Upper lobe of left lung (tissue), 6 donors: ENCODE measurements around the gene LTO1. TPM values are rescaled to one million over a fixed set of nuclear protein-coding genes. Genes with fewer than 3 reads are reported as not detected.

ENCODE experiments used
- ATAC-seq, 2 donors: fragments of 200-7000 bp; cut with Tn5 transposase; one replicate each; pipeline ENCODE4 v1.9.1; 2022; ENCODE audit warnings: mild to moderate bottlenecking in 2 of 2, moderate library complexity in 2 of 2; ENCODE audit not compliant: low FRiP score in 2 of 2
- DNase-seq, 2 donors: peaks; one replicate each; pipeline ENCODE4 v3.0.0-alpha.2; 2019 to 2020
- H3K27ac ChIP-seq, 4 donors: fragments of 200-600 bp; sonication (generic); one replicate each; pipeline ENCODE4 v1.5.1; 2016 to 2019
- H3K27me3 ChIP-seq, 4 donors: fragments of 200-600 bp; sonication (generic); one replicate each; pipeline ENCODE4 v1.5.1; 2017 to 2019
- H3K36me3 ChIP-seq, 4 donors: fragments of 200-600 bp; sonication (generic); one replicate each; pipeline ENCODE4 v1.5.1; 2016 to 2019
- H3K4me1 ChIP-seq, 4 donors: fragments of 200-600 bp; sonication (generic); one replicate each; pipeline ENCODE4 v1.5.1; 2018 to 2019
- H3K4me3 ChIP-seq, 4 donors: fragments of 200-600 bp; sonication (generic); one replicate each; pipeline ENCODE4 v1.5.1; 2017 to 2019; ENCODE audit warnings: mild to moderate bottlenecking in 2 of 4, moderate library complexity in 1 of 4
- H3K9me3 ChIP-seq, 4 donors: fragments of 200-600 bp; sonication (generic); one replicate each; pipeline ENCODE4 v1.5.1; 2018 to 2019
- EP300 ChIP-seq, 4 donors: sonication (generic); formaldehyde crosslinking; IDR thresholded peaks; one replicate each; pipeline ENCODE4 v1.5.1; 2017; ENCODE audit warnings: antibody characterized with exemption in 4 of 4, control low read depth in 2 of 4
- POLR2A ChIP-seq, 4 donors: fragments of 450-650 bp; IDR thresholded peaks; one replicate each; pipeline ENCODE4 v1.5.1; 2016 to 2017; ENCODE audit warnings: antibody characterized with exemption in 4 of 4, mild to moderate bottlenecking in 2 of 4
- POLR2AphosphoS5 ChIP-seq, 2 donors: sonication (generic); formaldehyde crosslinking; IDR thresholded peaks; one replicate each; pipeline ENCODE4 v1.5.1; 2017; ENCODE audit warnings: antibody characterized with exemption in 2 of 2
- WGBS, 2 donors: methylation state at CpG; one replicate each; pipeline ENCODE4 v1.1.5; 2017 to 2018; 5-methylcytosine and 5-hydroxymethylcytosine counted together
- total RNA-seq, 6 donors: library from RNA; depleted of rRNA in 4 of 6; stranded (reverse); fragments of >200 nt in 4 of 6; gene quantifications; one replicate each; pipeline versions ENCODE4 v1.1.0 to v1.2.1, GENCODE V29; 2016 to 2021
- TF ChIP-seq, protein P1 (sequence below), 6 experiments: fragments of 450-650 bp in 4 of 6; fragments of 200-600 bp in 2 of 6; sonication (generic) in 2 of 6; IDR thresholded peaks; one replicate each; pipeline ENCODE4 v1.5.1; 2016 to 2019; ENCODE audit warnings: antibody characterized with exemption in 6 of 6
- donor health status: DM: no; HTN: no; CAD: no; lungs with moderate emphysema.
- donor health status: DM: no; HTN: yes; CAD: no; lungs with severe emphysema.

Gene LTO1
- total RNA-seq, 6 donors from 2014 or later: 18.5 to 68.1 (median 28.3) TPM

DNA sequence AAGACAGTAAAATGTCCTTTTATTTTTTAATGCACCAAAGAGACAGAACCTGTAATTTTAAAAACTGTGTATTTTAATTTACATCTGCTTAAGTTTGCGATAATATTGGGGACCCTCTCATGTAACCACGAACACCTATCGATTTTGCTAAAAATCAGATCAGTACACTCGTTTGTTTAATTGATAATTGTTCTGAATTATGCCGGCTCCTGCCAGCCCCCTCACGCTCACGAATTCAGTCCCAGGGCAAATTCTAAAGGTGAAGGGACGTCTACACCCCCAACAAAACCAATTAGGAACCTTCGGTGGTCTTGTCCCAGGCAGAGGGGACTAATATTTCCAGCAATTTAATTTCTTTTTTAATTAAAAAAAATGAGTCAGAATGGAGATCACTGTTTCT is 35.3 kb downstream of the LTO1 start:
- 11 to 16% methylated on average over 9 of the region's 9 CpGs for WGBS, 2 donors
- TF ChIP-seq, protein P1, sequence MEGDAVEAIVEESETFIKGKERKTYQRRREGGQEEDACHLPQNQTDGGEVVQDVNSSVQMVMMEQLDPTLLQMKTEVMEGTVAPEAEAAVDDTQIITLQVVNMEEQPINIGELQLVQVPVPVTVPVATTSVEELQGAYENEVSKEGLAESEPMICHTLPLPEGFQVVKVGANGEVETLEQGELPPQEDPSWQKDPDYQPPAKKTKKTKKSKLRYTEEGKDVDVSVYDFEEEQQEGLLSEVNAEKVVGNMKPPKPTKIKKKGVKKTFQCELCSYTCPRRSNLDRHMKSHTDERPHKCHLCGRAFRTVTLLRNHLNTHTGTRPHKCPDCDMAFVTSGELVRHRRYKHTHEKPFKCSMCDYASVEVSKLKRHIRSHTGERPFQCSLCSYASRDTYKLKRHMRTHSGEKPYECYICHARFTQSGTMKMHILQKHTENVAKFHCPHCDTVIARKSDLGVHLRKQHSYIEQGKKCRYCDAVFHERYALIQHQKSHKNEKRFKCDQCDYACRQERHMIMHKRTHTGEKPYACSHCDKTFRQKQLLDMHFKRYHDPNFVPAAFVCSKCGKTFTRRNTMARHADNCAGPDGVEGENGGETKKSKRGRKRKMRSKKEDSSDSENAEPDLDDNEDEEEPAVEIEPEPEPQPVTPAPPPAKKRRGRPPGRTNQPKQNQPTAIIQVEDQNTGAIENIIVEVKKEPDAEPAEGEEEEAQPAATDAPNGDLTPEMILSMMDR (IDR thresholded peaks at IDR 0.05): no peak
- no peak for TF ChIP-seq POLR2AphosphoS5 (IDR thresholded peaks at IDR 0.05)
- no peak for TF ChIP-seq EP300 (IDR thresholded peaks at IDR 0.05)
- no peak for TF ChIP-seq POLR2A (IDR thresholded peaks at IDR 0.05)
- Histone ChIP-seq H3K4me3 (peak overlapping the region in 2 of 4 donors; percentile 73 to 81), H3K9me3 (no peaks in the 10 kb centered on the region), H3K4me1 (peaks cover 68 to 86% (median 72%) of the 10 kb centered on the region in 4 donors), H3K36me3 (peaks cover 0 to 8% (median 2%) of the 10 kb centered on the region in 4 donors), H3K27ac (peak overlapping the region in 1 of 4 donors; percentile 85), H3K27me3 (peaks cover 0 to 25% (median 12%) of the 10 kb centered on the region in 4 donors)
- ATAC-seq (no peak), DNase-seq (no peak)

DNA sequence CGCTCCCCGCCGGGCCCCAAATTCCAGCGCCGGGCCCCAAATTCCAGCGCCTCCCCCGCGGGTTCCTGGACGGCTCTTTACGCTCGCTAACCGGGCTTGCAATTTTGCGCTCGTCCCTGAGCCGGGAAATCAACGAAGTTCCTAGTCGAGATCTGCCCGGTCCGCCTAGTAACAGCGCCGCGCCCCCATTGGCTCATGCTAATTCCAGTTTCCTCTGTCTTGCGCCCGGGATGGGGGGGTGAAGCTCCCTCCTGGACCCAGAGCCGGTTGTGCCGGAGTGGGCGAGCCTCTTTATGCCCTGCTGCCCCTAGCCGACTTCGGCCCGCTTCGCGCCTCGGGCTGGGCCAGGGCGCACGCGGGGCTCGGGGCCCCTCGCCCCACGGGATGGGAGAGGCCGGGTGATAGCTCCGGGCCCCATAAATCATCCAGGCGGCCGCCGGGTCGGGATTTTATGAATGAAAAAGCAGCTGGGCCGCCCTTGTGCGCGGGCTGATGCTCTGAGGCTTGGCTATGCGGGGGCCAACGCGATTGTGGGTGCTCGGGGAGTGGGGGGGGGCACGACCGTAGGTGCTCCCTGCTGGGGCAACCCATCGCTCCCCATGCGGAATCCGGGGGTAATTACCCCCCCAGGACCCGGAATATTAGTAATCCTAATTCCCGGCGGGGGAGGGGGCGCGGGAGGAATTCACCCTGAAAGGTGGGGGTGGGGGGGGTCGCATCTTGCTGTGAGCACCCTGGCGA is 36.0 kb downstream of the LTO1 start:
- Histone ChIP-seq H3K36me3 (peaks cover 0 to 4% (median 2%) of the 10 kb centered on the region in 4 donors), H3K27ac (peak overlapping the region; percentile 52 to 85 (median 68)), H3K4me3 (peak overlapping the region; percentile 8 to 81 (median 46)), H3K4me1 (peaks cover 61 to 79% (median 65%) of the 10 kb centered on the region in 4 donors), H3K27me3 (peaks cover 0 to 25% (median 12%) of the 10 kb centered on the region in 4 donors), H3K9me3 (no peaks in the 10 kb centered on the region)
- DNase-seq (peak; percentile 90 to 91), ATAC-seq (peak; percentile 76 to 86)
- WGBS, 2 donors: 0 to 1% methylated on average over 46 to 64 of the region's 64 CpGs
- TF ChIP-seq POLR2A (IDR thresholded peaks at IDR 0.05) (peak in 1 of 4 donors; percentile 29), EP300 (IDR thresholded peaks at IDR 0.05) (no peak), POLR2AphosphoS5 (IDR thresholded peaks at IDR 0.05) (peak; percentile 52 to 55)
- TF ChIP-seq, protein P1 (IDR thresholded peaks at IDR 0.05): no peak

DNA sequence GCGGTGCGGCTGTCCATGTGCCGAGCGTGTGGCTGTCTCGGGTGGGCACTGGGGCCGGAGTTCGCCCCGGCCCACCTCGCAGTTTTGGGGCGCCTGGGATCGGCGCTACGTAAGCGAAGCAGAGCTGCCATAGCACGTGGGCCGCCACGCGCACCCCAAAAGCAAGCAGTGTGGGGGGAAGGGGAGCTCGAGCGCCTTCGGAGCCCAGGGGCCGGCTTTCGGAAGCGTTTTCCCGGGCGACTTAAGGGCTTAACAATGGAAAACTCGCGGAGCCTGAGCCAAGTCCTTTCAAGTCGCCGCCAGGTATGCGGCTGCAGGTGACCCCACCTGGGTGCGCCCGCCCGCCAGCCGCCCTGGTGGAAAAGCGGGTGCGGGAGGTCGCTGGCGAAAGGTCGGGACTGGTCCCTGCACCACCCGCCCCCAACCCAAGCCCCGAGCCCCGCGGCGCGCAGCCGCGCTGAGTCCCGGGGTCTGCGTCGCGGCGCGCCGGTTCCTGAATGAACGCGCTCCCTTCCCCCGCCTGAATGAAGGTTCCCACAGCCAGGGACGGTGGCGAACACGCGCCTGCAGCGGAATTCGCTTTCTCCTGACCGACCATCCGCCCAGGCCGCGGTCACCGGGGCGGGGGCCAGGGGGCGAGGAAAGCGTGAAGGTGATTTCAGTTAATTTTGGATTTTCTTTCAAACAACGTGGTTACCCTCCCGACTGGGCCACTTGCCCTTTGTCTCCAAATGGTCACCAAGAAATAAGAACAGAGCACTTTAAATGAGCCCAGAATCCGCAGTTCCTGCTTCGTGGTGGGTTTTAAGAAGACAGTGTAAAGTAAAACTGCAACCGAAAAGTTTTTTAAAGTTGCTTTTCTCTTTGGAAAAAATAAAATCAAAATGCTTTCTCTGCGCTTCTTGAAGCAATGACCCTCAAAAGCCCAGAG is 36.9 kb downstream of the LTO1 start:
- Histone ChIP-seq H3K4me1 (peaks cover 54 to 70% (median 58%) of the 10 kb centered on the region in 4 donors), H3K36me3 (no peaks in the 10 kb centered on the region), H3K27ac (peak overlapping the region; percentile 52 to 85 (median 67)), H3K4me3 (peak overlapping the region; percentile 10 to 81 (median 46)), H3K9me3 (no peaks in the 10 kb centered on the region), H3K27me3 (peaks cover 0 to 25% (median 12%) of the 10 kb centered on the region in 4 donors)
- peak in 1 of 2 donors; percentile 90 for DNase-seq
- ATAC-seq: peak in 1 of 2 donors; percentile 38
- WGBS, 2 donors: 1 to 2% methylated on average over 26 to 55 of the region's 78 CpGs
- no peak for TF ChIP-seq EP300 (IDR thresholded peaks at IDR 0.05)
- TF ChIP-seq POLR2AphosphoS5 (IDR thresholded peaks at IDR 0.05): no peak
- TF ChIP-seq POLR2A (IDR thresholded peaks at IDR 0.05): no peak
- TF ChIP-seq, protein P1 (IDR thresholded peaks at IDR 0.05): no peak

DNA sequence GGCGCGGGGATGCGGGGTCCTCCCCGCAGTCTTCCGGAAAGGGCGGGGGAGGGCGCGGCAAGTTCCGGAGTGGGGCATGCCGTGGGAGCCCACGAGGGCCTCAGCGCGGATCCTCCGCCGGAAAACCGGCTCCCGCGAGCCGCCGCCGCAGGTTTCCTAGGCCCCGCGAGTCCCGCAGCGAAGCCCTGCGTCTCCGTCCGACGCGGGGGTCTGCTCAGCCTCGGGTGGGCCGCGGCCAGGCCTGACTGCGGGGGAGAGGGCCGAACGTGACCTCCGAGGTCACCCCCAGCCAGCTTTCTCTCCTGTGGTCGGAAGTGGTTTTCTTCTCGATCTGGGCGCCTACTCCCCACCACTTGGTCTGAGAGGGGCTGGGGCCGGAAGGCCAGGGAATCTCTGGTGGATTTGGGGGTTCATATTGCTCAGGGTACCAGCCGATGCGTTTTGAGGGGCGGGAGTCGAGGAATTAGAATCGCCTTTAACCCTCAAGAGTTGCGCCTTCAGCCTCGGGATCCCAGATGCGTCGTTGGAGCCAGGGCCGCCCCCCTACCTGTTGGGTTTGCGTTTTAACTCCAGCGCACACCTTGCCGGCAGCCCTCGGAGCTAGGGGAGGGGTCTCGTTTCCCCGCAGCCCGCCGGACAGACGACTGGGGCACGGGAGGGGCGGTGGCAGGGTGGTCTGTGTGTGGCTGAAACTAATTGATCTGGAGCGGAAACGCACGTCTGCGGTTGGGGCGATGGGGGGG is 37.8 kb downstream of the LTO1 start:
- Histone ChIP-seq H3K9me3 (no peaks in the 10 kb centered on the region), H3K4me3 (peak overlapping the region in 3 of 4 donors; percentile 42 to 81 (median 49)), H3K4me1 (peaks cover 54 to 65% (median 58%) of the 10 kb centered on the region in 4 donors), H3K27me3 (peaks cover 0 to 25% (median 12%) of the 10 kb centered on the region in 4 donors), H3K27ac (peak overlapping the region; percentile 52 to 85 (median 67)), H3K36me3 (no peaks in the 10 kb centered on the region)
- TF ChIP-seq, protein P1 (IDR thresholded peaks at IDR 0.05): no peak
- TF ChIP-seq POLR2A (IDR thresholded peaks at IDR 0.05) (no peak), EP300 (IDR thresholded peaks at IDR 0.05) (no peak), POLR2AphosphoS5 (IDR thresholded peaks at IDR 0.05) (no peak)
- DNase-seq (peak in 1 of 2 donors; percentile 82), ATAC-seq (no peak)
- 8 to 19% methylated on average over 28 to 45 of the region's 67 CpGs for WGBS, 2 donors
